Choroid plexus epithelial cell (primary cell): ENCODE data around the gene CFAP97.

ENCODE experiments used
- DNase-seq: peaks from one replicate; pipeline ENCODE4 v3.0.0-alpha.2; 2010; ENCODE audit warnings: low read depth
- H3K4me3 ChIP-seq: 2 replicates; pipeline ENCODE4 v1.5.1; 2011; ENCODE audit warnings: low read depth, mild to moderate bottlenecking, control low read depth, low read length, moderate library complexity
- CTCF ChIP-seq: conservative IDR thresholded peaks from 2 replicates; pipeline ENCODE4 v1.5.1; 2011; ENCODE audit warnings: low read depth, mild to moderate bottlenecking, control low read depth, inconsistent platforms, low read length, moderate library complexity

The CFAP97 gene

GRCh38 chr4:185235119-185235842 is 31.5 kb upstream of the CFAP97 start:
- no peak for TF ChIP-seq CTCF
- DNase-seq, result no peak
- no peak overlapping the region for H3K4me3 ChIP-seq

- DNase-seq, result peak; percentile 33
- H3K4me3 ChIP-seq, result no peak overlapping the region
- TF ChIP-seq CTCF, result no peak
Observed at GRCh38 chr4:185232370-185232769, 28.6 kb upstream of the CFAP97 start.

- no peak for DNase-seq
- TF ChIP-seq CTCF, result no peak
- no peak overlapping the region for H3K4me3 ChIP-seq
Observed at GRCh38 chr4:185229021-185229818, 25.4 kb upstream of the CFAP97 start.

- TF ChIP-seq CTCF, result no peak
- DNase-seq, result no peak
- H3K4me3 ChIP-seq, result no peak overlapping the region
Observed at GRCh38 chr4:185227713-185228278, 24.0 kb upstream of the CFAP97 start.

- H3K4me3 ChIP-seq, result no peak overlapping the region
- DNase-seq, result peak; percentile 60
- TF ChIP-seq CTCF, result peak; percentile 54
Observed at GRCh38 chr4:185227131-185227551, 23.3 kb upstream of the CFAP97 start.

- no peak for TF ChIP-seq CTCF
- no peak overlapping the region for H3K4me3 ChIP-seq
- no peak for DNase-seq
Observed at GRCh38 chr4:185225940-185226339, 22.1 kb upstream of the CFAP97 start.
